HL-60 (cell line): ENCODE data around the gene PRSS56.

ENCODE experiments used
- CTCF ChIP-seq: IDR thresholded peaks from one replicate; pipeline ENCODE4 v1.5.1; 2011; ENCODE audit warnings: low read length, control low read depth, inconsistent platforms; ENCODE audit not compliant: insufficient read depth
- POLR2AphosphoS5 ChIP-seq: IDR thresholded peaks from 2 replicates; pipeline ENCODE4 v1.6.1; 2012; ENCODE audit warnings: low read depth

- TF ChIP-seq CTCF: no peak
- TF ChIP-seq POLR2AphosphoS5: no peak
Observed at GRCh38 chr2:232477751-232478510, 42.3 kb upstream of the PRSS56 start.
